Stimulated activated CD8-positive, alpha-beta memory T cell treated with anti-CD3 and anti-CD28 coated beads, Interleukin-2, amount 100 ng/mL, for 48 hours (primary cell): Measurements from ENCODE around the gene PDE11A.
"Not testable (repeated sequence)": the region's sequence is repeated elsewhere in the genome, so short reads cannot be mapped to it uniquely, and the experiment has no call there.

Source experiments
- DNase-seq, 2 donors: peaks; one replicate each; pipeline ENCODE4 v3.0.0-alpha.2; 2020; ENCODE audit warnings: low read depth in 2 of 2

PDE11A gene

GRCh38 chr2:178072383-178073301 lies at the start of gene PDE11A:
Gene PDE11A, minus strand, starts transcription at chr2:178072777. Its CDS starts 340 bp downstream, at chr2:178072437.
- DNase-seq: peak; percentile 27 to 44

GRCh38 chr2:178119179-178119922 lies 46.8 kb upstream of the PDE11A start:
- no peak for DNase-seq

GRCh38 chr2:178117725-178118124 lies 45.1 kb upstream of the PDE11A start:
- no peak for DNase-seq

- DNase-seq: no peak
Observed at GRCh38 chr2:178115271-178115670, 42.7 kb upstream of the PDE11A start.

GRCh38 chr2:178114462-178114861 lies 41.9 kb upstream of the PDE11A start:
- DNase-seq: no peak

GRCh38 chr2:178112202-178113152 lies 39.9 kb upstream of the PDE11A start, which contains the start of gene RBM45:
Gene RBM45, plus strand, starts transcription at chr2:178112437. Its CDS starts 110 bp downstream, at chr2:178112547.
- peak; percentile 82 to 86 for DNase-seq

- DNase-seq: no peak
Observed at GRCh38 chr2:178111743-178112142, 39.2 kb upstream of the PDE11A start.

GRCh38 chr2:178110681-178111080 lies 38.1 kb upstream of the PDE11A start:
- DNase-seq: no peak

GRCh38 chr2:178109813-178110212 lies 37.2 kb upstream of the PDE11A start:
- DNase-seq: no peak

GRCh38 chr2:178108176-178108575 lies 35.6 kb upstream of the PDE11A start:
- DNase-seq: no peak

GRCh38 chr2:178106053-178106452 lies 33.5 kb upstream of the PDE11A start:
- DNase-seq: no peak

GRCh38 chr2:178105566-178105965 lies 33.0 kb upstream of the PDE11A start:
- no peak for DNase-seq

- DNase-seq: no peak
Observed at GRCh38 chr2:178101321-178102079, 28.9 kb upstream of the PDE11A start.

GRCh38 chr2:178093471-178093870 lies 20.9 kb upstream of the PDE11A start:
- DNase-seq: no peak

GRCh38 chr2:178088774-178089270 lies 16.2 kb upstream of the PDE11A start:
- DNase-seq: no peak

GRCh38 chr2:178084273-178084672 lies 11.7 kb upstream of the PDE11A start:
- DNase-seq: no peak

GRCh38 chr2:178082408-178083045 lies 9.9 kb upstream of the PDE11A start:
- DNase-seq: no peak

- not testable (repeated sequence) for DNase-seq
Observed at GRCh38 chr2:178079279-178079678, 6.7 kb upstream of the PDE11A start.

GRCh38 chr2:178076130-178076529 lies 3.6 kb upstream of the PDE11A start:
- DNase-seq: no peak

- DNase-seq: no peak
Observed at GRCh38 chr2:178075006-178075326, 2.4 kb upstream of the PDE11A start.
